H9 (cell line): Measurements from ENCODE around the gene BCKDHA. TPM values are rescaled to one million over a fixed set of nuclear protein-coding genes. Genes with fewer than 3 reads are reported as not detected.
"Not testable (repeated sequence)": the region's sequence is repeated elsewhere in the genome, so short reads cannot be mapped to it uniquely, and the experiment has no call there.

Experiments
- DNase-seq: peaks from one replicate; pipeline ENCODE4 v3.0.0-alpha.2; 2017
- H2AFZ ChIP-seq: one replicate; pipeline ENCODE4 v1.6.1; 2013; ENCODE audit warnings: mild to moderate bottlenecking, low read length, control low read depth, moderate library complexity
- H2AK5ac ChIP-seq: 2 replicates; pipeline ENCODE4 v1.6.1; 2013; ENCODE audit warnings: low read length, control low read depth, mixed read lengths; ENCODE audit not compliant: insufficient read length
- H2BK120ac ChIP-seq: one replicate; pipeline ENCODE4 v1.6.1; 2013; ENCODE audit warnings: low read depth, mild to moderate bottlenecking, low read length, control low read depth, inconsistent platforms; ENCODE audit not compliant: poor library complexity, severe bottlenecking
- H2BK12ac ChIP-seq: 2 replicates; pipeline ENCODE4 v1.6.1; 2013; ENCODE audit warnings: low read length, control low read depth, mixed read lengths, low read depth; ENCODE audit not compliant: insufficient read length
- H2BK15ac ChIP-seq: 2 replicates; pipeline ENCODE4 v1.6.1; 2013; ENCODE audit warnings: low read depth, low read length, control low read depth
- H2BK20ac ChIP-seq: one replicate; pipeline ENCODE4 v1.6.1; 2013; ENCODE audit warnings: low read depth, mild to moderate bottlenecking, low read length, control low read depth, inconsistent platforms; ENCODE audit not compliant: poor library complexity, severe bottlenecking
- H2BK5ac ChIP-seq: 2 replicates; pipeline ENCODE4 v1.6.1; 2013; ENCODE audit warnings: low read length, control low read depth, mixed read lengths; ENCODE audit not compliant: insufficient read length
- H3K14ac ChIP-seq: 2 replicates; pipeline ENCODE4 v1.6.1; 2013; ENCODE audit warnings: low read length, control low read depth; ENCODE audit not compliant: insufficient read depth
- H3K18ac ChIP-seq: 2 replicates; pipeline ENCODE4 v1.6.1; 2013; ENCODE audit warnings: low read depth, mild to moderate bottlenecking, mixed read lengths, low read length, control low read depth; ENCODE audit not compliant: insufficient read length
- H3K23ac ChIP-seq: 2 replicates; pipeline ENCODE4 v1.6.1; 2013; ENCODE audit warnings: low read length, control low read depth, mixed read lengths, low read depth; ENCODE audit not compliant: insufficient read length
- H3K23me2 ChIP-seq: 2 replicates; pipeline ENCODE4 v1.6.1; 2013; ENCODE audit warnings: low read depth, mild to moderate bottlenecking, mixed read lengths, low read length, control low read depth; ENCODE audit not compliant: insufficient read length, poor library complexity, severe bottlenecking
- H3K27ac ChIP-seq: 2 replicates; pipeline ENCODE4 v1.5.1; 2013; ENCODE audit warnings: low read length, control low read depth, mixed read lengths, low read depth; ENCODE audit not compliant: insufficient read length
- H3K27me3 ChIP-seq: 2 replicates; pipeline ENCODE4 v1.6.1; 2013; ENCODE audit warnings: low read length, control low read depth, inconsistent platforms; ENCODE audit not compliant: insufficient read depth
- H3K4ac ChIP-seq: 2 replicates; pipeline ENCODE4 v1.6.1; 2013; ENCODE audit warnings: low read depth, mild to moderate bottlenecking, control low read depth, inconsistent platforms, low read length, moderate library complexity
- H3K4me1 ChIP-seq: 2 replicates; pipeline ENCODE4 v1.6.1; 2013; ENCODE audit warnings: low read length, control low read depth, inconsistent platforms; ENCODE audit not compliant: insufficient read depth
- H3K4me2 ChIP-seq: 2 replicates; pipeline ENCODE4 v1.6.1; 2013; ENCODE audit warnings: low read length, control low read depth, mixed read lengths; ENCODE audit not compliant: insufficient read length, insufficient read depth
- H3K56ac ChIP-seq: 2 replicates; pipeline ENCODE4 v1.6.1; 2013; ENCODE audit warnings: low read depth, mild to moderate bottlenecking, mixed read lengths, low read length, control low read depth; ENCODE audit not compliant: insufficient read length
- H3K79me1 ChIP-seq: 2 replicates; pipeline ENCODE4 v1.6.1; 2013; ENCODE audit warnings: low read depth, mild to moderate bottlenecking, moderate library complexity, low read length, control low read depth, inconsistent platforms; ENCODE audit not compliant: insufficient read depth, poor library complexity, severe bottlenecking
- H3K79me2 ChIP-seq: 2 replicates; pipeline ENCODE4 v1.6.1; 2013; ENCODE audit warnings: low read length, control low read depth, inconsistent platforms; ENCODE audit not compliant: insufficient read depth
- H3K9ac ChIP-seq: 2 replicates; pipeline ENCODE4 v1.6.1; 2013; ENCODE audit warnings: low read length, control low read depth, mixed read lengths; ENCODE audit not compliant: insufficient read length; ENCODE audit errors: extremely low read depth
- H3K9me3 ChIP-seq: one replicate; pipeline ENCODE4 v1.6.1; 2013; ENCODE audit warnings: low read depth, low read length, inconsistent platforms; ENCODE audit not compliant: control insufficient read depth
- H3T11ph ChIP-seq: one replicate; pipeline ENCODE4 v1.6.1; 2013; ENCODE audit warnings: mild to moderate bottlenecking, low read length, control low read depth, inconsistent platforms
- H4K20me1 ChIP-seq: one replicate; pipeline ENCODE4 v1.6.1; 2013; ENCODE audit not compliant: control insufficient read depth, insufficient read length, insufficient read depth
- H4K5ac ChIP-seq: 2 replicates; pipeline ENCODE4 v1.6.1; 2013; ENCODE audit warnings: low read depth, mild to moderate bottlenecking, mixed read lengths, low read length, control low read depth; ENCODE audit not compliant: insufficient read length
- H4K8ac ChIP-seq: replicated peaks from 2 replicates; pipeline ENCODE4 v1.6.1; 2013; ENCODE audit warnings: low read length, control low read depth, mixed read lengths, low read depth; ENCODE audit not compliant: insufficient read length
- H4K91ac ChIP-seq: 2 replicates; pipeline ENCODE4 v1.6.1; 2013; ENCODE audit warnings: low read depth, mild to moderate bottlenecking, moderate library complexity, mixed read lengths, low read length, control low read depth; ENCODE audit not compliant: insufficient read length
- H3K27ac Mint-ChIP-seq, 3 experiments: 2 replicates in 2 of 3; 3 replicates in 1 of 3; pipeline ENCODE4 v1.8.0; 2020 to 2021; ENCODE audit warnings: mixed read lengths in 3 of 3, mild to moderate bottlenecking in 1 of 3, moderate library complexity in 1 of 3
- H3K27me3 Mint-ChIP-seq: 2 replicates; pipeline ENCODE4 v1.8.0; 2021; ENCODE audit warnings: low read depth, mild to moderate bottlenecking, moderate library complexity, mixed read lengths
- H3K36me3 Mint-ChIP-seq, 3 experiments: 2 replicates in 2 of 3; 3 replicates in 1 of 3; pipeline ENCODE4 v1.8.0; 2020 to 2021; ENCODE audit warnings: low read depth in 3 of 3, mixed read lengths in 3 of 3; ENCODE audit not compliant: insufficient read depth in 1 of 3
- H3K4me1 Mint-ChIP-seq, 2 experiments: 2 replicates each; pipeline ENCODE4 v1.8.0; 2020; ENCODE audit warnings: mixed read lengths in 2 of 2
- H3K4me3 Mint-ChIP-seq, 2 experiments: 2 replicates in 1 of 2; 3 replicates in 1 of 2; pipeline ENCODE4 v1.8.0; 2020 to 2021; ENCODE audit warnings: mild to moderate bottlenecking in 2 of 2, mixed read lengths in 2 of 2, moderate library complexity in 1 of 2
- H3K9me3 Mint-ChIP-seq, 2 experiments: 2 replicates in 1 of 2; 3 replicates in 1 of 2; pipeline ENCODE4 v1.8.0; 2020; ENCODE audit warnings: mild to moderate bottlenecking in 2 of 2, mixed read lengths in 2 of 2, moderate library complexity in 1 of 2
- CTCF ChIP-seq: fragments of 200-600 bp; sonication (generic); conservative IDR thresholded peaks from 3 replicates; pipeline ENCODE4 v1.8.0; 2021; ENCODE audit warnings: antibody characterized with exemption, mild to moderate bottlenecking
- WGBS: extraction: QIAGEN DNeasy Blood & Tissue Kit; methylation state at CpG from one replicate; pipeline ENCODE4 v1.1.7; 2013; ENCODE audit warnings: missing lambda C conversion rate, low lambda C conversion rate, mixed read lengths; ENCODE audit not compliant: insufficient read length; ENCODE audit errors: extremely low coverage; 5-methylcytosine and 5-hydroxymethylcytosine counted together
- total RNA-seq: library from RNA; stranded (reverse); gene quantifications from 2 replicates; pipeline ENCODE4 v1.2.1, GENCODE V29; 2021

The BCKDHA gene
- total RNA-seq, 1 experiment from 2014 or later: 21.1 TPM

- Histone ChIP-seq H3K23ac (no peak overlapping the region), H4K8ac (no peak overlapping the region), H3K27me3 (no peaks in the 10 kb centered on the region), H3K79me1 (no peaks in the 10 kb centered on the region), H3K23me2 (no peaks in the 10 kb centered on the region), H3K4me2 (no peak overlapping the region), H3K56ac (no peak overlapping the region), H3K27ac (no peak overlapping the region), H3K79me2 (no peaks in the 10 kb centered on the region), H4K91ac (no peak overlapping the region), H4K5ac (no peak overlapping the region), H2BK15ac (no peak overlapping the region), H2BK12ac (no peak overlapping the region), H3K9ac (no peak overlapping the region), H2AK5ac (no peak overlapping the region), H2BK5ac (no peak overlapping the region), H3K14ac (no peak overlapping the region), H2AFZ (no peak overlapping the region), H3K18ac (no peak overlapping the region), H2BK20ac (no peak overlapping the region), H2BK120ac (no peak overlapping the region), H3T11ph (no peak overlapping the region), H3K4ac (no peak overlapping the region), H3K4me1 (no peaks in the 10 kb centered on the region), H3K9me3 (no peaks in the 10 kb centered on the region), H4K20me1 (no peaks in the 10 kb centered on the region)
- no CpG with 5 or more reads among the region's 2 CpGs for WGBS
- Mint-ChIP-seq H3K4me1 (peaks cover 2 to 3% of the 10 kb centered on the region in 2 experiments; a peak in 1 of 4 replicates), H3K36me3 (no peaks in the 10 kb centered on the region; a peak in 1 of 7 replicates), H3K9me3 (no peaks in the 10 kb centered on the region), H3K4me3 (no peak overlapping the region), H3K27me3 (no peaks in the 10 kb centered on the region), H3K27ac (no peak overlapping the region)
- no peak for TF ChIP-seq CTCF
- no peak for DNase-seq
These were observed 27.8 kb upstream of the BCKDHA start for GRCh38 chr19:41369769-41370168.

DNA sequence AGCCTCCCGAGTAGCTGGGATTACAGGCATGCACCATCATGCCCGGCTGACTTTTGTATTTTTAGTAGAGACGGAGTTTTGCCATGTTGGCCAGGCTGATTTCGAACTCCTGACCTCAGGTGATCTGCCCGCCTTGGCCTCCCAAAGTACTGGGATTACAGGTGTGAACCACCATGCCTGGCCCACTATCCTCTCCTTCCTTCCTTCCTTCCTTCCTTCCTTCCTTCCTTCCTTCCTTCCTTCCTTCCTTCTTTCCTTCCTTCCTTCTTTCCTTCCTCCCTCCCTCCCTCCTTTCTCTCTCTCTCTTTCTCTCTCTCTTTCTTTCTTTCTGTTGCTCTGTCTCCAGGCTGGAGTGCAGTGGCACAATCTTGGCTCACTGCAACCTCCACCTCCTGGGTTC lies 26.5 kb upstream of the BCKDHA start:
- not testable (repeated sequence) for H3K9me3 ChIP-seq
- WGBS: no CpG with 5 or more reads among the region's 5 CpGs

More for the DNA sequence above, 26.5 kb upstream of the BCKDHA start:
- not testable (repeated sequence) for H3K27me3 Mint-ChIP-seq, H2BK15ac ChIP-seq, H3K18ac ChIP-seq, H3K4me2 ChIP-seq, H3K14ac ChIP-seq, H2AFZ ChIP-seq, H3K23ac ChIP-seq, H3K9me3 Mint-ChIP-seq, H3K56ac ChIP-seq, H4K91ac ChIP-seq, H3K23me2 ChIP-seq, H3K4ac ChIP-seq, H3T11ph ChIP-seq, H3K4me1 Mint-ChIP-seq, H2BK20ac ChIP-seq, H3K4me1 ChIP-seq, DNase-seq, H2AK5ac ChIP-seq, H4K20me1 ChIP-seq, H4K8ac ChIP-seq, H3K27ac ChIP-seq, H2BK12ac ChIP-seq, H2BK120ac ChIP-seq, H3K79me2 ChIP-seq, H3K4me3 Mint-ChIP-seq, H3K9ac ChIP-seq, H2BK5ac ChIP-seq, H3K79me1 ChIP-seq, H3K36me3 Mint-ChIP-seq, H3K27ac Mint-ChIP-seq, H3K27me3 ChIP-seq, H4K5ac ChIP-seq
